ENCODE measurements around the gene CKB. TPM values are rescaled to one million over a fixed set of nuclear protein-coding genes. Genes with fewer than 3 reads are reported as not detected.

The CKB gene
- total RNA-seq, 1 donor from 2014 or later = 8.6 TPM

GRCh38 chr14:103501041-103501870 is 21.4 kb downstream of the CKB start:
- intact Hi-C loops (cut with micrococcal nuclease) = no loop called here
- Mint-ChIP-seq H3K27me3 (no peaks in the 10 kb centered on the region), H3K4me3 (no peak overlapping the region), H3K4me1 (peaks cover 8% of the 10 kb centered on the region), H3K27ac (no peak overlapping the region), H3K9me3 (no peaks in the 10 kb centered on the region), H3K36me3 (ENCODE audit: low read depth) (peaks cover 74% of the 10 kb centered on the region)
- DNase-seq = no peak
- ATAC-seq (ENCODE audit: low read depth) = no peak
- ChIA-PET CTCF (interaction anchor here (1.1 to 1.4 kb wide), 3 partner anchors 20 to 51 kb away, joined by 3 to 5 read pairs (median 3); no protein-coding TSS in a partner anchor), POLR2A (no interaction called here)
- no peak for TF ChIP-seq CTCF (IDR thresholded peaks at IDR 0.05)

- Mint-ChIP-seq H3K36me3 (ENCODE audit: low read depth) (peaks cover 75% of the 10 kb centered on the region), H3K4me3 (no peak overlapping the region), H3K4me1 (peaks cover 8% of the 10 kb centered on the region), H3K27ac (no peak overlapping the region), H3K27me3 (no peaks in the 10 kb centered on the region), H3K9me3 (no peaks in the 10 kb centered on the region)
- DNase-seq (peak; percentile 60), ATAC-seq (ENCODE audit: low read depth) (peak; percentile 82)
- ChIA-PET POLR2A (no interaction called here), CTCF (interaction anchor here (0.6 to 2.0 kb wide), 5 partner anchors 11 to 54 kb away, joined by 3 to 7 read pairs (median 5); no protein-coding TSS in a partner anchor)
- intact Hi-C loops (cut with micrococcal nuclease) = loop anchor here (1.0 kb wide), 2 partner anchors 18 to 46 kb away; no protein-coding TSS in a partner anchor
- peak; percentile 49 for TF ChIP-seq CTCF (IDR thresholded peaks at IDR 0.05)
Measured at GRCh38 chr14:103500148-103500990, 22.3 kb downstream of the CKB start.

GRCh38 chr14:103499709-103500108 is 22.9 kb downstream of the CKB start:
- ChIA-PET POLR2A (no interaction called here), CTCF (interaction anchor here (1.4 to 2.0 kb wide), 3 partner anchors 10 to 48 kb away, joined by 4 to 7 read pairs (median 5); no protein-coding TSS in a partner anchor)
- TF ChIP-seq CTCF (IDR thresholded peaks at IDR 0.05) = no peak
- peaks cover 8% of the 10 kb centered on the region for H3K4me1 Mint-ChIP-seq
- H3K9me3 Mint-ChIP-seq = no peaks in the 10 kb centered on the region
- DNase-seq = no peak
- no peaks in the 10 kb centered on the region for H3K27me3 Mint-ChIP-seq
- peaks cover 74% of the 10 kb centered on the region for H3K36me3 Mint-ChIP-seq (ENCODE audit: low read depth)
- ATAC-seq (ENCODE audit: low read depth) = peak; percentile 18
- H3K4me3 Mint-ChIP-seq = no peak overlapping the region
- H3K27ac Mint-ChIP-seq = no peak overlapping the region
- intact Hi-C loops (cut with micrococcal nuclease) = loop anchor here (1.0 kb wide), 2 partner anchors 19 to 47 kb away; no protein-coding TSS in a partner anchor

GRCh38 chr14:103496776-103497175 is 25.9 kb downstream of the CKB start:
- ChIA-PET CTCF (interaction anchor here (1.6 kb wide), 1 partner anchor 10 kb away, joined by 3 read pairs; no protein-coding TSS in a partner anchor), POLR2A (no interaction called here)
- Mint-ChIP-seq H3K27ac (no peak overlapping the region), H3K27me3 (no peaks in the 10 kb centered on the region), H3K4me3 (no peak overlapping the region), H3K9me3 (no peaks in the 10 kb centered on the region), H3K4me1 (peaks cover 8% of the 10 kb centered on the region), H3K36me3 (ENCODE audit: low read depth) (peaks cover 62% of the 10 kb centered on the region)
- no peak for ATAC-seq (ENCODE audit: low read depth)
- no peak for TF ChIP-seq CTCF (IDR thresholded peaks at IDR 0.05)
- DNase-seq = no peak
- intact Hi-C loops (cut with micrococcal nuclease) = no loop called here

- no peak for TF ChIP-seq CTCF (IDR thresholded peaks at IDR 0.05)
- Mint-ChIP-seq H3K4me1 (peaks cover 8% of the 10 kb centered on the region), H3K9me3 (no peaks in the 10 kb centered on the region), H3K27me3 (no peaks in the 10 kb centered on the region), H3K4me3 (no peak overlapping the region), H3K27ac (no peak overlapping the region), H3K36me3 (ENCODE audit: low read depth) (peaks cover 62% of the 10 kb centered on the region)
- ChIA-PET CTCF (no interaction called here), POLR2A (no interaction called here)
- intact Hi-C loops (cut with micrococcal nuclease) = no loop called here
- ATAC-seq (ENCODE audit: low read depth) = no peak
- no peak for DNase-seq
Measured at GRCh38 chr14:103495854-103496253, 26.8 kb downstream of the CKB start.
